Endothelial cell of umbilical vein (primary cell): ENCODE measurements around the gene APCDD1. TPM values are rescaled to one million over a fixed set of nuclear protein-coding genes. Genes with fewer than 3 reads are reported as not detected.

Source experiments
- BruUV-seq: library from RNA; stranded (reverse); fragments of 400-500 nt; replicated peaks from 2 replicates; lab custom pipeline; 2021; lab: Mats Ljungman, UMichigan
- CTCF ChIA-PET: fragments of 300-600, 350-600 bp; sonication (Branson Sonifier 250); formaldehyde crosslinking; loops from one replicate; lab custom pipeline; 2021; ENCODE audit warnings: antibody characterized with exemption, inconsistent platforms; lab: Charles Lee
- POLR2A ChIA-PET: fragments of 300-600, 350-600 bp; sonication (Branson Sonifier 250); formaldehyde crosslinking; loops from one replicate; lab custom pipeline; 2021; ENCODE audit warnings: antibody characterized with exemption, inconsistent platforms; lab: Charles Lee
- DNase-seq: peaks from one replicate; pipeline ENCODE4 v3.0.0-alpha.2; 2011; ENCODE audit warnings: low read depth, low spot score
- FAIRE-seq: peaks from 2 replicates; lab custom pipeline; 2011; peaks lifted over from hg19 to GRCh38; lab: Jason Lieb, UNC
- H2AFZ ChIP-seq: 2 replicates; pipeline ENCODE4 v1.6.0; 2012; ENCODE audit warnings: low read depth, low read length, control low read depth, inconsistent platforms
- H3K27ac ChIP-seq: 2 replicates; pipeline ENCODE4 v1.5.1; 2011; ENCODE audit warnings: low read depth, mild to moderate bottlenecking, control low read depth, low read length, moderate library complexity; ENCODE audit not compliant: insufficient read depth
- H3K27me3 ChIP-seq, 2 experiments: 2 replicates each; pipeline versions ENCODE4 v1.6.0 to v1.6.1; 2011; ENCODE audit warnings: low read length in 2 of 2, mixed read lengths in 1 of 2; ENCODE audit not compliant: control insufficient read depth in 2 of 2, insufficient read depth in 2 of 2
- H3K36me3 ChIP-seq, 2 experiments: 2 replicates in 1 of 2; 3 replicates in 1 of 2; pipeline ENCODE4 v1.5.1; 2011; ENCODE audit warnings: low read length in 2 of 2, mild to moderate bottlenecking in 1 of 2, moderate library complexity in 1 of 2; ENCODE audit not compliant: control insufficient read depth in 2 of 2, insufficient read depth in 2 of 2; ENCODE audit errors: extremely low read depth in 1 of 2
- H3K4me1 ChIP-seq: 3 replicates; pipeline ENCODE4 v1.5.1; 2011; ENCODE audit warnings: mild to moderate bottlenecking, low read length; ENCODE audit not compliant: control insufficient read depth, insufficient read depth; ENCODE audit errors: extremely low read depth
- H3K4me2 ChIP-seq: 2 replicates; pipeline ENCODE4 v1.6.1; 2011; ENCODE audit warnings: low read length, control low read depth, mixed read lengths; ENCODE audit not compliant: insufficient read depth
- H3K4me3 ChIP-seq, 3 experiments: fragments of 200-600 bp in 1 of 3; sonication (generic), shearing (Covaris generic) in 1 of 3; replicated peaks in 1 of 3; 2 replicates each; pipeline ENCODE4 v1.5.1; 2011 to 2016; ENCODE audit warnings: control low read depth in 3 of 3, low read length in 3 of 3, mild to moderate bottlenecking in 2 of 3, inconsistent platforms in 1 of 3, low read depth in 1 of 3, moderate library complexity in 1 of 3; ENCODE audit not compliant: insufficient read depth in 1 of 3
- H3K79me2 ChIP-seq: 2 replicates; pipeline ENCODE4 v1.6.0; 2012; ENCODE audit warnings: low read length, inconsistent platforms; ENCODE audit not compliant: control insufficient read depth, insufficient read depth
- H3K9ac ChIP-seq: replicated peaks from 2 replicates; pipeline ENCODE3; 2011; ENCODE audit warnings: low read length, control low read depth; ENCODE audit not compliant: insufficient read depth; ENCODE audit errors: extremely low read depth
- H3K9me1 ChIP-seq: replicated peaks from 3 replicates; pipeline ENCODE4 v1.6.0; 2011; ENCODE audit warnings: mild to moderate bottlenecking, low read length; ENCODE audit not compliant: control insufficient read depth, insufficient read depth; ENCODE audit errors: extremely low read depth
- H3K9me3 ChIP-seq: replicated peaks from 2 replicates; pipeline ENCODE4 v1.5.1; 2012; ENCODE audit warnings: low read length, inconsistent platforms; ENCODE audit not compliant: control insufficient read depth, insufficient read depth
- H4K20me1 ChIP-seq: replicated peaks from 2 replicates; pipeline ENCODE3; 2011; ENCODE audit warnings: mild to moderate bottlenecking, low read length; ENCODE audit not compliant: control insufficient read depth, insufficient read depth; ENCODE audit errors: extremely low read depth
- EZH2 ChIP-seq: IDR thresholded peaks from 2 replicates; pipeline ENCODE4 v1.6.1; 2012; ENCODE audit warnings: borderline replicate concordance, low read depth, mild to moderate bottlenecking, moderate library complexity, low read length, inconsistent platforms; ENCODE audit not compliant: severe bottlenecking
- FOS ChIP-seq: IDR thresholded peaks from 2 replicates; pipeline ENCODE4 v1.6.1; 2011; ENCODE audit warnings: mild to moderate bottlenecking, low read length, moderate library complexity, borderline replicate concordance; ENCODE audit not compliant: insufficient read depth
- MAX ChIP-seq: IDR thresholded peaks from 2 replicates; pipeline ENCODE4 v1.6.1; 2011; ENCODE audit not compliant: insufficient read depth, insufficient read length
- POLR2AphosphoS5 ChIP-seq: IDR thresholded peaks from 2 replicates; pipeline ENCODE4 v1.6.1; 2012; ENCODE audit warnings: low read depth, mild to moderate bottlenecking, control low read depth, low read length, moderate library complexity; ENCODE audit not compliant: insufficient read depth
- dilution Hi-C: fragments of 300-500 bp; cut with MboI; formaldehyde crosslinking; loops from one replicate; pipeline ENCODE4 v1.15.0; 2019; ENCODE audit warnings: low sequenced_read_pairs; ENCODE audit not compliant: extremely low pct_ligation_motif_present
- intact Hi-C: fragments of 100-400 bp; cut with micrococcal nuclease; formaldehyde crosslinking; loops from one replicate; pipeline ENCODE4 v1.10.0; 2022
- polyA plus RNA-seq, 4 experiments: library from polyadenylated mRNA; depleted of rRNA in 3 of 4; stranded (reverse) in 3 of 4; unstranded in 1 of 4; fragments of >200 nt; gene quantifications; 2 replicates each; pipeline versions ENCODE4 v1.2.1 to v1.2.3, GENCODE V29; 2011 to 2012; ENCODE audit warnings: missing spikeins in 1 of 4
- total RNA-seq: library from RNA; stranded (reverse); gene quantifications from 2 replicates; pipeline ENCODE4 v1.2.3, GENCODE V29; 2021

The APCDD1 gene
- total and polyA plus RNA-seq, 2 donors (not counting 3 experiments of a cell fraction or from before 2014, with no cell fraction given) = 0.95 to 1.4 TPM

GRCh38 chr18:10454681-10455557, 484 bp downstream of the APCDD1 start:
- Histone ChIP-seq H3K27me3 (peaks cover 49 to 54% of the 10 kb centered on the region in 2 experiments), H2AFZ (peak overlapping the region; percentile 75), H3K27ac (no peak overlapping the region), H4K20me1 (no peaks in the 10 kb centered on the region), H3K9ac (no peak overlapping the region), H3K9me1 (no peaks in the 10 kb centered on the region), H3K9me3 (no peaks in the 10 kb centered on the region), H3K4me3 (peak overlapping the region in 2 of 3 experiments; percentile 46), H3K4me2 (peak overlapping the region; percentile 49), H3K4me1 (peaks cover 4% of the 10 kb centered on the region), H3K36me3 (no peaks in the 10 kb centered on the region), H3K79me2 (no peaks in the 10 kb centered on the region)
- no TSS peak for BruUV-seq
- CTCF ChIA-PET = no interaction called here
- no peak for TF ChIP-seq MAX
- TF ChIP-seq POLR2AphosphoS5 = no peak
- no peak for TF ChIP-seq FOS
- peak; percentile 75 for TF ChIP-seq EZH2
- dilution Hi-C loops (no loop called here), intact Hi-C loops (no loop called here)
- peak; percentile 4 for DNase-seq
- POLR2A ChIA-PET = no interaction called here
- no peak for FAIRE-seq

- no peak overlapping the region for H3K4me3 ChIP-seq
- POLR2A ChIA-PET = no interaction called here
- dilution Hi-C loops (no loop called here), intact Hi-C loops (no loop called here)
- H3K9ac ChIP-seq = no peak overlapping the region
- H3K9me3 ChIP-seq = no peaks in the 10 kb centered on the region
- CTCF ChIA-PET = no interaction called here
- H4K20me1 ChIP-seq = no peaks in the 10 kb centered on the region
- no peak for FAIRE-seq
- H2AFZ ChIP-seq = no peak overlapping the region
- H3K4me1 ChIP-seq = peaks cover 4% of the 10 kb centered on the region
- DNase-seq = no peak
- TF ChIP-seq MAX (no peak), EZH2 (peak; percentile 23)
- peaks cover 51% of the 10 kb centered on the region in 2 experiments for H3K27me3 ChIP-seq
- peak overlapping the region; percentile 49 for H3K4me2 ChIP-seq
- no TSS peak for BruUV-seq
- no peaks in the 10 kb centered on the region for H3K79me2 ChIP-seq
- H3K36me3 ChIP-seq = no peaks in the 10 kb centered on the region
- H3K27ac ChIP-seq = no peak overlapping the region
- no peaks in the 10 kb centered on the region for H3K9me1 ChIP-seq
Observed at GRCh38 chr18:10455726-10456453, 1.5 kb downstream of the APCDD1 start.
